ENCODE measurements around the gene HCN3. TPM values are rescaled to one million over a fixed set of nuclear protein-coding genes. Genes with fewer than 3 reads are reported as not detected.

The HCN3 gene
- total RNA-seq, 1 donor from 2014 or later, result 1.9 TPM

DNA sequence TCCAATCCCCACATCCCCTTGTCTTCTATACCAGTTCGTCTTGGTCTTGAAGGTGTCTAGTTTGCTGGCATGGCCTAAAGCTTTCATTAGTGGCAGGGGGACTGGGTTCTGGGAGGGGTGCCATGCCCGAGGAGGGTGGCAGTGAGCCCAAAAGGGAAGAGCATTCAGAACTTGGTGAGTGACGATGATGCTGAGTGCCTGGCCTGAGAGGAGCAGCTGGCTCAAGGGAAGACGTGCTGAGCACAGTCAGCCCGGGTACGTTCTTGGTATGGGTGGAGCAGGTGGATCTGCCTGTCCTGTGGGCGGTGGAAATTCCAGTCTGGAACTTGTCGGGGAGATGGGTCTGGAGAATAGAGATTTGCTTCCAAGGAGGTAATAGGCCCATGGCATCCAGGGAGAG lies 36.0 kb downstream of the HCN3 start:
- H3K9ac ChIP-seq, result no peak overlapping the region
- peaks cover 43% of the 10 kb centered on the region for H3K79me2 ChIP-seq (ENCODE audit: low read depth)
- H4K20me1 ChIP-seq (ENCODE audit: low read depth), result peaks cover 57% of the 10 kb centered on the region
- TF ChIP-seq EZH2phosphoT487 (IDR thresholded peaks at IDR 0.05) (no peak), EZH2 (IDR thresholded peaks at IDR 0.05) (no peak)
- TF ChIP-seq, protein P1, sequence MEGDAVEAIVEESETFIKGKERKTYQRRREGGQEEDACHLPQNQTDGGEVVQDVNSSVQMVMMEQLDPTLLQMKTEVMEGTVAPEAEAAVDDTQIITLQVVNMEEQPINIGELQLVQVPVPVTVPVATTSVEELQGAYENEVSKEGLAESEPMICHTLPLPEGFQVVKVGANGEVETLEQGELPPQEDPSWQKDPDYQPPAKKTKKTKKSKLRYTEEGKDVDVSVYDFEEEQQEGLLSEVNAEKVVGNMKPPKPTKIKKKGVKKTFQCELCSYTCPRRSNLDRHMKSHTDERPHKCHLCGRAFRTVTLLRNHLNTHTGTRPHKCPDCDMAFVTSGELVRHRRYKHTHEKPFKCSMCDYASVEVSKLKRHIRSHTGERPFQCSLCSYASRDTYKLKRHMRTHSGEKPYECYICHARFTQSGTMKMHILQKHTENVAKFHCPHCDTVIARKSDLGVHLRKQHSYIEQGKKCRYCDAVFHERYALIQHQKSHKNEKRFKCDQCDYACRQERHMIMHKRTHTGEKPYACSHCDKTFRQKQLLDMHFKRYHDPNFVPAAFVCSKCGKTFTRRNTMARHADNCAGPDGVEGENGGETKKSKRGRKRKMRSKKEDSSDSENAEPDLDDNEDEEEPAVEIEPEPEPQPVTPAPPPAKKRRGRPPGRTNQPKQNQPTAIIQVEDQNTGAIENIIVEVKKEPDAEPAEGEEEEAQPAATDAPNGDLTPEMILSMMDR (IDR thresholded peaks at IDR 0.05), result no peak
- H3F3A ChIP-seq (ENCODE audit: low read depth), result peaks cover 33% of the 10 kb centered on the region
- Mint-ChIP-seq H3K27me3 (ENCODE audit: insufficient read depth, low read depth) (peaks cover 5% of the 10 kb centered on the region), H3K9me3 (no peaks in the 10 kb centered on the region), H3K4me1 (peaks cover 29% of the 10 kb centered on the region), H3K4me3 (peak overlapping the region; percentile 57), H3K27ac (no peak overlapping the region), H3K36me3 (peaks cover 39% of the 10 kb centered on the region)
- no peak overlapping the region for H3K4me2 ChIP-seq
- peaks cover 14% of the 10 kb centered on the region for H3K4me1 ChIP-seq
- H3K27me3 ChIP-seq, result no peaks in the 10 kb centered on the region
- H3K27ac ChIP-seq, result no peak overlapping the region
- no peaks in the 10 kb centered on the region for H3K36me3 ChIP-seq
- no peak for DNase-seq (ENCODE audit: low spot score)
- no peaks in the 10 kb centered on the region for H3K9me3 ChIP-seq (ENCODE audit: low read depth)
- no peak overlapping the region for H3K4me3 ChIP-seq
- H2AFZ ChIP-seq (replicated peaks), result no peak overlapping the region

DNA sequence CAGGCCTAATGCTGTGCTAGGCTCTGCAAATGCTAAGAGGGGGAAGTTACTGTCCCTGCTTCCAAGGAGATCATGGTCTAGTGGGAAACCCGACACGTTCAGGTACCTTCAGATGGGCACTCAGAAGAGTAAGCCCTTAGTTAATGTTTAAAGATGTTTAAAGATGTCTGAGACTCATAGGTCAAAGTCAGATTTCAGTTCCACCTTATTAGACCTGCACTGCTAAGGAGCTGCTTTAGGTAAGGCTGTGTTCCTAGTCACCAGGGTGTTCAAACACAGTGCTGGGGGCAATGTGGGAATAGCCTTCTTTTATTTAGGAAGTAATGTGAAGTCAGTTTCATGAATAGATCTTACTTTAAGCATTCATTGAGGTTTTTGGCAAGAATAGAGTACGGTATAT lies 39.7 kb downstream of the HCN3 start:
- peaks cover 29% of the 10 kb centered on the region for H3K4me1 Mint-ChIP-seq

DNA sequence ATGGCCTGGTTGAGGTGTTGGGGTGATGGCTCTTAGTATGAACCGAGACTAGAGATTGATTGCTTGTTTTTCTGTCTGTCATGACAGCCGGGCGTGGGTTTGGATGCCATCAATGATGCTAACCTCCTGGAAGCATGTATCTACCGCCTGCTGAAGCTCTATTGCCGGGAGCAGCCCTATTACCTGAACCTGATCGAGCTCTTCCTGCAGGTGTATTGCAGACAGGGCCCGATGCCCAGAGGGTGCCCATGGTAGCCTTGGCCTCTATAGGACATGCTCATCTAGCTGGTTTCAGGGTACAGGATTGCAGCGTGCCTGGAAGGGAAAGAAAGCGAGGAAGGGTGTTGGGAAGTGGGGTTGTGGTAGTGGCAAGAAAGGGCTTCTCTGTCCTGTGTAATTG lies 40.8 kb downstream of the HCN3 start:
- no peaks in the 10 kb centered on the region for H3K9me3 Mint-ChIP-seq
- Histone ChIP-seq H3K9ac (no peak overlapping the region), H3K4me2 (no peak overlapping the region), H3K36me3 (no peaks in the 10 kb centered on the region), H3K4me1 (peaks cover 19% of the 10 kb centered on the region), H2AFZ (replicated peaks) (no peak overlapping the region), H3K79me2 (ENCODE audit: low read depth) (peaks cover 14% of the 10 kb centered on the region), H3K4me3 (no peak overlapping the region), H3K27me3 (no peaks in the 10 kb centered on the region), H3K9me3 (ENCODE audit: low read depth) (no peaks in the 10 kb centered on the region), H3F3A (ENCODE audit: low read depth) (peaks cover 74% of the 10 kb centered on the region), H4K20me1 (ENCODE audit: low read depth) (peaks cover 59% of the 10 kb centered on the region), H3K27ac (no peak overlapping the region)
- no peak for DNase-seq (ENCODE audit: low spot score)
- no peak overlapping the region for H3K27ac Mint-ChIP-seq
- peaks cover 30% of the 10 kb centered on the region for H3K4me1 Mint-ChIP-seq
- no peak overlapping the region for H3K4me3 Mint-ChIP-seq
- H3K36me3 Mint-ChIP-seq, result peaks cover 35% of the 10 kb centered on the region
- TF ChIP-seq, protein P1 (IDR thresholded peaks at IDR 0.05), result no peak
- TF ChIP-seq EZH2 (IDR thresholded peaks at IDR 0.05) (no peak), EZH2phosphoT487 (IDR thresholded peaks at IDR 0.05) (no peak)
- H3K27me3 Mint-ChIP-seq (ENCODE audit: insufficient read depth, low read depth), result peaks cover 3% of the 10 kb centered on the region

More for the DNA sequence above, 39.7 kb downstream of the HCN3 start:
- no peak overlapping the region for H3K4me3 ChIP-seq
- H3F3A ChIP-seq (ENCODE audit: low read depth), result peaks cover 63% of the 10 kb centered on the region
- peaks cover 63% of the 10 kb centered on the region for H4K20me1 ChIP-seq (ENCODE audit: low read depth)
- H3K27me3 ChIP-seq, result no peaks in the 10 kb centered on the region
- no peaks in the 10 kb centered on the region for H3K36me3 ChIP-seq
- Mint-ChIP-seq H3K36me3 (peaks cover 43% of the 10 kb centered on the region), H3K27ac (no peak overlapping the region), H3K4me3 (no peak overlapping the region), H3K27me3 (ENCODE audit: insufficient read depth, low read depth) (peaks cover 6% of the 10 kb centered on the region), H3K9me3 (no peaks in the 10 kb centered on the region)
- H3K4me1 ChIP-seq, result peaks cover 13% of the 10 kb centered on the region
- no peak overlapping the region for H3K27ac ChIP-seq
- no peak for DNase-seq (ENCODE audit: low spot score)
- TF ChIP-seq, protein P1 (IDR thresholded peaks at IDR 0.05), result no peak
- no peak for TF ChIP-seq EZH2 (IDR thresholded peaks at IDR 0.05)
- TF ChIP-seq EZH2phosphoT487 (IDR thresholded peaks at IDR 0.05), result no peak
- no peaks in the 10 kb centered on the region for H3K9me3 ChIP-seq (ENCODE audit: low read depth)
- no peak overlapping the region for H3K4me2 ChIP-seq
- H3K79me2 ChIP-seq (ENCODE audit: low read depth), result peaks cover 16% of the 10 kb centered on the region
- no peak overlapping the region for H2AFZ ChIP-seq (replicated peaks)
- no peak overlapping the region for H3K9ac ChIP-seq
